Esophagus muscularis mucosa (tissue), 3 donors: ENCODE data around the gene C6orf141.

Experiments used
- POLR2A ChIP-seq: fragments of 450-650 bp; IDR thresholded peaks from one replicate; pipeline ENCODE4 v1.6.1; 2017; ENCODE audit warnings: antibody characterized with exemption, moderate library complexity, mild to moderate bottlenecking, low read depth
- TF ChIP-seq, protein P1 (sequence below), 3 experiments: fragments of 200-600 bp in 2 of 3; fragments of 450-650 bp in 1 of 3; sonication (generic) in 2 of 3; IDR thresholded peaks; one replicate each; pipeline ENCODE4 v1.5.1; 2017 to 2019; ENCODE audit warnings: antibody characterized with exemption in 3 of 3, mild to moderate bottlenecking in 2 of 3, moderate library complexity in 1 of 3

DNA sequence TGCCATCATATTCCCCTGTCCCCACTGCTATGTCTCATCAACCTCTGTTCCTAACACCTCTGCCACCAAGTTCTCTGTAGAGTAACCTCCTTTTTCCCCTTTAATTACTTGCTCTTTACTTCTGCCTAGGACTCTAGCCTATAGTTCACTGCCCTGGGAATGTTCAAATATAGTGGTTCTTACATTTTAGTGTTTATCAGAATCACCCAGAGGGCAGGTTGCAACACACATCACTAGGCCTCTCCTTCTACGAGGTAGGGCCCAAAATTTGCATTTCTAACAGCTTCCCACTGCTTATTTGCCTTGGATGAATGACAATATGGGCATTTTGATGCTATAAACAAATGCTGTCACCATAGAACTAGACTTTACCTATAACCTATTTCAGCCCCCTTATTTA, 23.1 kb upstream of the C6orf141 start:
- TF ChIP-seq, protein P1, sequence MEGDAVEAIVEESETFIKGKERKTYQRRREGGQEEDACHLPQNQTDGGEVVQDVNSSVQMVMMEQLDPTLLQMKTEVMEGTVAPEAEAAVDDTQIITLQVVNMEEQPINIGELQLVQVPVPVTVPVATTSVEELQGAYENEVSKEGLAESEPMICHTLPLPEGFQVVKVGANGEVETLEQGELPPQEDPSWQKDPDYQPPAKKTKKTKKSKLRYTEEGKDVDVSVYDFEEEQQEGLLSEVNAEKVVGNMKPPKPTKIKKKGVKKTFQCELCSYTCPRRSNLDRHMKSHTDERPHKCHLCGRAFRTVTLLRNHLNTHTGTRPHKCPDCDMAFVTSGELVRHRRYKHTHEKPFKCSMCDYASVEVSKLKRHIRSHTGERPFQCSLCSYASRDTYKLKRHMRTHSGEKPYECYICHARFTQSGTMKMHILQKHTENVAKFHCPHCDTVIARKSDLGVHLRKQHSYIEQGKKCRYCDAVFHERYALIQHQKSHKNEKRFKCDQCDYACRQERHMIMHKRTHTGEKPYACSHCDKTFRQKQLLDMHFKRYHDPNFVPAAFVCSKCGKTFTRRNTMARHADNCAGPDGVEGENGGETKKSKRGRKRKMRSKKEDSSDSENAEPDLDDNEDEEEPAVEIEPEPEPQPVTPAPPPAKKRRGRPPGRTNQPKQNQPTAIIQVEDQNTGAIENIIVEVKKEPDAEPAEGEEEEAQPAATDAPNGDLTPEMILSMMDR (IDR thresholded peaks at IDR 0.05) = no peak
- no peak for TF ChIP-seq POLR2A
